ENCODE data around the gene KMO.
A peak's percentile ranks its signal among the peaks of the same experiment; 100 is the strongest.

The KMO gene

DNA sequence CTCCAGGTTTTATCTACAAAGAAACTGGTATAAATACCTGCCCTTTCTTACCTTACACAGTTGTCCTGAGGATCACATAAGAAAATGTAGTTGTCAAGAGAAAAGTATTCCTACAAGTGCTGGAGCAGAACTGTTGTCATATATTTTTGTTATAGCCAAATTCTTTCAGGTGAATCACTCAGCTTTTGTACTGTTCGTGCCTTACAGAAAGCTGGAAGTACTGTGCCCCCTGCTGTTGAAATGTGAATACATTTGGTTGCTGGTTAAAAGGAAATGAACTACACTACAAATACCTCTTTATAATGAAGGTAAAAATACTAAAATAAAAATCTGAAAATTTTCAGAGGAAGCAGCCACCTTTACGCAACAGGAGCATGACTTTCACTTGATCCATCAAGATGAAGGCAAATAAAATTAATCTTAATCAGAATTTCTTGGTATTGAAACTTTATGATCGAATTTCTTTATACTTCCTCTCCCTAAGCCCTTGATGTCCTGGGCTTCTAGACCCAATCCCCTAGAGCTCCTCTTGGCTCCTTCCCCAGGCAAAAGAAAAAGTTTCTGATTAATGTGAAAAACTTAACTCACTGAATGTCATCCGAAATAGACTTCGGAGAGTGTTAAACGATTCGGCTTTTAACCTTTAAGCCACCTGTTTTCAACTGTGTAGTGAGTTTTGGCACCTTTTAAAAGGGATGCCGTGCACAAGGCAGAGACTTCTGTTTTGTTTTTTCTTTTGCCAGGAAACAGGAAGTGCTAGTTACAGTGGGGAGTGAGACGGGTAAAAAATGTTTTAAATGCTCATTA, 95.5 kb downstream of the KMO start:
- ATAC-seq (replicated peaks; ENCODE audit: extremely low read depth, poor library complexity, severe bottlenecking): peak; percentile 85
- peak overlapping the region; percentile 43 for H3K4me3 Mint-ChIP-seq
- no peaks in the 10 kb centered on the region for H3K9me3 Mint-ChIP-seq
- H3K4me1 Mint-ChIP-seq: peaks cover 8% of the 10 kb centered on the region
- DNase-seq (ENCODE audit: low spot score in 2 of 2): no peak
- no peaks in the 10 kb centered on the region for H3K27me3 Mint-ChIP-seq
- no peaks in the 10 kb centered on the region for H3K36me3 Mint-ChIP-seq (ENCODE audit: insufficient read depth)
- peak overlapping the region; percentile 69 for H3K27ac Mint-ChIP-seq (ENCODE audit: low read depth)

- Mint-ChIP-seq H3K4me1 (peaks cover 8% of the 10 kb centered on the region), H3K9me3 (no peaks in the 10 kb centered on the region), H3K27me3 (no peaks in the 10 kb centered on the region), H3K27ac (ENCODE audit: low read depth) (no peak overlapping the region), H3K36me3 (ENCODE audit: insufficient read depth) (no peaks in the 10 kb centered on the region), H3K4me3 (no peak overlapping the region)
- DNase-seq (ENCODE audit: low spot score in 2 of 2) (no peak), ATAC-seq (replicated peaks; ENCODE audit: extremely low read depth, poor library complexity, severe bottlenecking) (no peak)
Measured at GRCh38 chr1:241630005-241630404, 97.8 kb downstream of the KMO start.

GRCh38 chr1:241630476-241630875, 98.3 kb downstream of the KMO start:
- H3K4me1 Mint-ChIP-seq: peaks cover 8% of the 10 kb centered on the region
- H3K4me3 Mint-ChIP-seq: no peak overlapping the region
- ATAC-seq (replicated peaks; ENCODE audit: extremely low read depth, poor library complexity, severe bottlenecking) (no peak), DNase-seq (ENCODE audit: low spot score in 2 of 2) (no peak)
- peaks cover 3% of the 10 kb centered on the region for H3K36me3 Mint-ChIP-seq (ENCODE audit: insufficient read depth)
- no peaks in the 10 kb centered on the region for H3K9me3 Mint-ChIP-seq
- no peak overlapping the region for H3K27ac Mint-ChIP-seq (ENCODE audit: low read depth)
- H3K27me3 Mint-ChIP-seq: no peaks in the 10 kb centered on the region

- H3K4me3 Mint-ChIP-seq: no peak overlapping the region
- H3K27ac Mint-ChIP-seq (ENCODE audit: low read depth): no peak overlapping the region
- ATAC-seq (replicated peaks; ENCODE audit: extremely low read depth, poor library complexity, severe bottlenecking) (no peak), DNase-seq (ENCODE audit: low spot score in 2 of 2) (no peak)
- H3K9me3 Mint-ChIP-seq: no peaks in the 10 kb centered on the region
- H3K36me3 Mint-ChIP-seq (ENCODE audit: insufficient read depth): peaks cover 4% of the 10 kb centered on the region
- H3K27me3 Mint-ChIP-seq: no peaks in the 10 kb centered on the region
- H3K4me1 Mint-ChIP-seq: peaks cover 8% of the 10 kb centered on the region
Measured at GRCh38 chr1:241630899-241631298, 98.7 kb downstream of the KMO start.

- peaks cover 4% of the 10 kb centered on the region for H3K36me3 Mint-ChIP-seq (ENCODE audit: insufficient read depth)
- no peak overlapping the region for H3K4me3 Mint-ChIP-seq
- peaks cover 8% of the 10 kb centered on the region for H3K4me1 Mint-ChIP-seq
- no peaks in the 10 kb centered on the region for H3K27me3 Mint-ChIP-seq
- no peaks in the 10 kb centered on the region for H3K9me3 Mint-ChIP-seq
- H3K27ac Mint-ChIP-seq (ENCODE audit: low read depth): no peak overlapping the region
- DNase-seq (ENCODE audit: low spot score in 2 of 2): no peak
- ATAC-seq (replicated peaks; ENCODE audit: extremely low read depth, poor library complexity, severe bottlenecking): no peak
Measured at GRCh38 chr1:241631674-241632073, 99.5 kb downstream of the KMO start.

DNA sequence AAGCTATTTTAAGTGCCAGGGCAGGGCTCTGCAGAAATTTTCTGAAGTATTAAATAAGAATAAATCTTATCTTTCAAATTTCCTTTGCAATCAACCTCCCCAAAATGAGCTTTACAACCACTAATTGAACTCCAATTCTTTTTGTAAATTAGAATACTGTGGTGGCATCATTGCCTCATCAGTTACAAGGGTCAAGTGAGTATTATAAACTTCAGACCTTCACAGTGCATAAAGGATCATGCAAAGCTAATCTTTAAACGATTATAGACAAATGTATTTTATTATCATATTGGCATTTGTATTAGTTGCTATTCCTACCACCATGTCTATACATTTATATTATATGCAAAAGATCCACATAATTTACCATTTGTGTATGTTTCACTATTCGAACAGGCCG, 100.8 kb downstream of the KMO start:
- Mint-ChIP-seq H3K9me3 (no peaks in the 10 kb centered on the region), H3K4me1 (peaks cover 15% of the 10 kb centered on the region), H3K27ac (ENCODE audit: low read depth) (no peak overlapping the region), H3K36me3 (ENCODE audit: insufficient read depth) (peaks cover 4% of the 10 kb centered on the region), H3K27me3 (no peaks in the 10 kb centered on the region), H3K4me3 (no peak overlapping the region)
- ATAC-seq (replicated peaks; ENCODE audit: extremely low read depth, poor library complexity, severe bottlenecking): no peak
- no peak for DNase-seq (ENCODE audit: low spot score in 2 of 2)

DNA sequence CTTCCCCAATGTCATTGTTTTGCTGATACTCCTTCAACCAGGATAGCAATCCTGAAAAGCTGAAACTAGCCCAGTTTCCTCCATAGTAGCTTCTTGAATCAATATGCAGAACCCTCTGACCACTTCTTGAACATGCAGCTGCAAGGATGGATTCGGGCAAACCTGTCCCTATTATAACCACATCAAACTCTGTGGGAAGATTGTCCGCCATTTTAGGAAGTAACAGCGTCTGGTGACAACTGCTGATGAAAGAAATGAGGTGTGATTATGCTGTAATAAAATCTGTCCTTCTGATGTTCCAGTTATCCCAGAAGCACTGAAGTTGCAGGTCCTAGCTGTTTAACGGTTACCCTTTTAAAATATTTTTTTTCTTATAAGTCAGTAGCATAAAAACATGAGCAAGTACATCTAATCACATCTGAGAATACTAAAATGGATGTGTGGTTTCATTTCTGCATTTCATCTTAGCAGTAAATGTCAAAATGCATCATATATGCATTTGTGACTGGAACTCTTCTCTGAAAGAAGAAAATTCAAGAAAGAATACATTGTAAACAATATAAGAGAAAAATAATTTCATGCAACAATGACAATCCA, 103.5 kb downstream of the KMO start:
- Mint-ChIP-seq H3K9me3 (no peaks in the 10 kb centered on the region), H3K4me3 (no peak overlapping the region), H3K36me3 (ENCODE audit: insufficient read depth) (peaks cover 8% of the 10 kb centered on the region), H3K27ac (ENCODE audit: low read depth) (no peak overlapping the region), H3K4me1 (peaks cover 26% of the 10 kb centered on the region), H3K27me3 (no peaks in the 10 kb centered on the region)
- ATAC-seq (replicated peaks; ENCODE audit: extremely low read depth, poor library complexity, severe bottlenecking): no peak
- no peak for DNase-seq (ENCODE audit: low spot score in 2 of 2)

- ATAC-seq (replicated peaks; ENCODE audit: extremely low read depth, poor library complexity, severe bottlenecking): no peak
- Mint-ChIP-seq H3K4me1 (peaks cover 28% of the 10 kb centered on the region), H3K27ac (ENCODE audit: low read depth) (no peak overlapping the region)
Measured at GRCh38 chr1:241636291-241636690, 104.1 kb downstream of the KMO start.

GRCh38 chr1:241637046-241637590, 104.9 kb downstream of the KMO start:
- DNase-seq (ENCODE audit: low spot score in 2 of 2): no peak
- H3K27ac Mint-ChIP-seq (ENCODE audit: low read depth): no peak overlapping the region
- H3K27me3 Mint-ChIP-seq: no peaks in the 10 kb centered on the region
- peaks cover 8% of the 10 kb centered on the region for H3K36me3 Mint-ChIP-seq (ENCODE audit: insufficient read depth)
- peaks cover 28% of the 10 kb centered on the region for H3K4me1 Mint-ChIP-seq
- no peaks in the 10 kb centered on the region for H3K9me3 Mint-ChIP-seq
- ATAC-seq (replicated peaks; ENCODE audit: extremely low read depth, poor library complexity, severe bottlenecking): no peak
- H3K4me3 Mint-ChIP-seq: no peak overlapping the region

More at GRCh38 chr1:241636291-241636690, 104.1 kb downstream of the KMO start:
- no peaks in the 10 kb centered on the region for H3K27me3 Mint-ChIP-seq
- no peaks in the 10 kb centered on the region for H3K9me3 Mint-ChIP-seq
- DNase-seq (ENCODE audit: low spot score in 2 of 2): no peak
- H3K36me3 Mint-ChIP-seq (ENCODE audit: insufficient read depth): peaks cover 8% of the 10 kb centered on the region
- H3K4me3 Mint-ChIP-seq: no peak overlapping the region

- ATAC-seq (replicated peaks; ENCODE audit: extremely low read depth, poor library complexity, severe bottlenecking): no peak
- no peaks in the 10 kb centered on the region for H3K9me3 Mint-ChIP-seq
- H3K4me1 Mint-ChIP-seq: peaks cover 28% of the 10 kb centered on the region
- H3K27ac Mint-ChIP-seq (ENCODE audit: low read depth): no peak overlapping the region
- H3K36me3 Mint-ChIP-seq (ENCODE audit: insufficient read depth): peaks cover 8% of the 10 kb centered on the region
- peak overlapping the region; percentile 29 for H3K4me3 Mint-ChIP-seq
- no peaks in the 10 kb centered on the region for H3K27me3 Mint-ChIP-seq
- DNase-seq (ENCODE audit: low spot score in 2 of 2): no peak
Measured at GRCh38 chr1:241637604-241638003, 105.4 kb downstream of the KMO start.

DNA sequence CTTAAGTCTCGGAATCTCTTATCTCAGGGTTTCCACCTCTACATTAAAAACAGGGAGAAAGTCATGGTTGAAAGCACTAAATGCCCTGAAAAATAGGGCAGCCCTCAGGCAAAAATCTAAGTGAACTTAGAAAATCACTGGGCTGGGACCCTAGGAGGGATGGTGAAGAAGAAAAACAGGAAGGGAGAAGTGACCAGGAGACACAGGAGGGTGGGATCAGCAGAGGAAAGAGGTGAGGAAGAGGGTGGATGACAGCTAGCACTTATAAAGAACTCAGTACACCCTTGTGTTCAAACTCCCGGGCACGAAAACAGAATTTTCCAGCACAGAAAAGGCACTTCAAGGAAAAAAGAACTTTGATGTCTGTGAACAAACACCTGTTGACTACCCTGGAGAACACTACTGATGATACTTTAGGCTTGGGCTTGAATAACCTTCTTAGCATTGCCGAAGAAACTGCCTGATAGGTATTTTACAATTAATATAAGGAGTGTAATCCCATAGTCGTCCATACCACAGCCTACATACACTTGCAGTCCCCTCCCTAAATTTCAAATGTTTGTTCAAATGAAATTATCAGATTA, 106.0 kb downstream of the KMO start:
- ATAC-seq (replicated peaks; ENCODE audit: extremely low read depth, poor library complexity, severe bottlenecking): no peak
- H3K4me1 Mint-ChIP-seq: peaks cover 28% of the 10 kb centered on the region

DNA sequence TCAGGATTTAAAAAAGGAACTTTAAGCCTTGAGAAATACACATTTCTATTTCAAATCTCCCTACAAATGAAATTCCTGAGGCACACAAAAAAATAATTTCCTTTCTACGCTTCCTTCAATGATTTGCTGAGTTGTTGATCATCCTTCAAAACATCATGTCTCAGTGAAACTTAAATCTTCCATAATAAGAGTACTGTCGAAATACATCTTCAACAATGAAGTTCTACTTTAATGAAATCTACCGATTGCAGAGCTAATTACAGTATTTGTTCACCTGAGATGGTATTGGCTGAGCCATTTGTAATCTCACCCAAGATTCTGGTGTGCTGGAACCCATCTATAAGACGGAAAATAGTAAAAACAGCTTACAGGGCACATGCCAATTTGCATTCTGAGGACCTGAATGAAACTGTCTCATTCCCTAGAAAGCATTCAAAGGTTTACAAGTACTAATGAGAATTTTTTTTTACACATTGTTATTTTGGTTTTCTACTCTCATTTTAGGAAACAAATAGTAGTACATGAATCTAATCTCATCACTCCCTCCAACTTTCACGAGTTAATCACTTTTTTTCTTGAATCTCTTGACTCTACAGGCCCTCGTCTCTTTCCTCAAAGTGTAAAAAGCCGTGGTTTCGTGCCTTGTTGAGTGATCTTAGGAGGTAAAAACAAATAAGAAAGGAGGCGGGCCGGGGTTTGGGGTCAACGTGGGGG, 106.9 kb downstream of the KMO start:
- H3K27me3 Mint-ChIP-seq: no peaks in the 10 kb centered on the region
- H3K9me3 Mint-ChIP-seq: no peaks in the 10 kb centered on the region
- peak overlapping the region; percentile 15 for H3K27ac Mint-ChIP-seq (ENCODE audit: low read depth)
- DNase-seq (ENCODE audit: low spot score in 2 of 2) (no peak), ATAC-seq (replicated peaks; ENCODE audit: extremely low read depth, poor library complexity, severe bottlenecking) (no peak)
- peaks cover 28% of the 10 kb centered on the region for H3K4me1 Mint-ChIP-seq
- peak overlapping the region; percentile 81 for H3K4me3 Mint-ChIP-seq
- peaks cover 10% of the 10 kb centered on the region for H3K36me3 Mint-ChIP-seq (ENCODE audit: insufficient read depth)

More for the DNA sequence above, 106.0 kb downstream of the KMO start:
- H3K27me3 Mint-ChIP-seq: no peaks in the 10 kb centered on the region
- peak overlapping the region; percentile 29 for H3K4me3 Mint-ChIP-seq
- H3K9me3 Mint-ChIP-seq: no peaks in the 10 kb centered on the region
- DNase-seq (ENCODE audit: low spot score in 2 of 2): no peak
- H3K36me3 Mint-ChIP-seq (ENCODE audit: insufficient read depth): peaks cover 9% of the 10 kb centered on the region
- no peak overlapping the region for H3K27ac Mint-ChIP-seq (ENCODE audit: low read depth)

All from central memory CD8-positive, alpha-beta T cell (primary cell).